H1 (cell line): Measurements from ENCODE around the gene MRPL42. TPM values are rescaled to one million over a fixed set of nuclear protein-coding genes. Genes with fewer than 3 reads are reported as not detected.

Experiments used
- CTCF ChIA-PET: fragments of 300-600 bp; sonication (Branson Sonifier 250); formaldehyde crosslinking; loops from one replicate; lab custom pipeline; 2021; ENCODE audit not compliant: partially characterized antibody; lab: Charles Lee
- POLR2A ChIA-PET: fragments of 300-600 bp; sonication (Branson Sonifier 250); formaldehyde crosslinking; loops from one replicate; lab custom pipeline; 2021; ENCODE audit warnings: inconsistent platforms; ENCODE audit not compliant: partially characterized antibody; lab: Charles Lee
- DNase-seq, 2 experiments: peaks; one replicate each; pipeline versions ENCODE4 v3.0.0 to v3.0.0-alpha.2; 2010 to 2022; ENCODE audit warnings: low spot score in 2 of 2, low read depth in 1 of 2, mixed read lengths in 1 of 2
- FAIRE-seq: peaks from 2 replicates; lab custom pipeline; 2011; peaks lifted over from hg19 to GRCh38; lab: Jason Lieb, UNC
- H2AFZ ChIP-seq: 2 replicates; pipeline ENCODE4 v1.8.1; 2012; ENCODE audit warnings: low read length, inconsistent platforms
- H2AK5ac ChIP-seq: 2 replicates; pipeline ENCODE4 v1.6.1; 2013; ENCODE audit warnings: low read depth, low read length
- H2BK120ac ChIP-seq: replicated peaks from 2 replicates; pipeline ENCODE3; 2013; ENCODE audit warnings: low read depth, low read length, inconsistent platforms
- H2BK12ac ChIP-seq: 2 replicates; pipeline ENCODE4 v1.6.1; 2013; ENCODE audit warnings: low read depth, low read length
- H2BK15ac ChIP-seq: 2 replicates; pipeline ENCODE4 v1.6.1; 2013; ENCODE audit warnings: low read length
- H2BK20ac ChIP-seq: 2 replicates; pipeline ENCODE4 v1.6.1; 2013; ENCODE audit warnings: low read length
- H2BK5ac ChIP-seq: 2 replicates; pipeline ENCODE4 v1.6.1; 2013; ENCODE audit warnings: low read depth, low read length
- H3K14ac ChIP-seq: 2 replicates; pipeline ENCODE4 v1.6.1; 2013; ENCODE audit warnings: inconsistent platforms; ENCODE audit not compliant: insufficient read length
- H3K18ac ChIP-seq: 2 replicates; pipeline ENCODE4 v1.6.1; 2013; ENCODE audit warnings: low read length; ENCODE audit errors: extremely low read depth
- H3K23ac ChIP-seq: 2 replicates; pipeline ENCODE4 v1.6.1; 2013; ENCODE audit warnings: inconsistent platforms; ENCODE audit not compliant: insufficient read length
- H3K23me2 ChIP-seq: 2 replicates; pipeline ENCODE4 v1.6.1; 2013; ENCODE audit warnings: low read depth, low read length
- H3K27ac ChIP-seq: 2 replicates; pipeline ENCODE4 v1.6.1; 2011; ENCODE audit warnings: low read depth, low read length, inconsistent platforms
- H3K27me3 ChIP-seq, 4 experiments: replicated peaks in 1 of 4; 1 replicate in 1 of 4; 2 replicates in 3 of 4; pipeline versions ENCODE4 v1.6.1 to v1.8.1; 2011 to 2013; ENCODE audit warnings: low read length in 3 of 4, mild to moderate bottlenecking in 3 of 4, inconsistent platforms in 2 of 4, mixed read lengths in 2 of 4, moderate library complexity in 1 of 4; ENCODE audit not compliant: control insufficient read depth in 3 of 4, insufficient read depth in 3 of 4; ENCODE audit errors: extremely low read depth in 1 of 4
- H3K36me3 ChIP-seq, 4 experiments: 2 replicates each; pipeline versions ENCODE4 v1.6.1 to v1.8.1; 2011 to 2013; ENCODE audit warnings: mild to moderate bottlenecking in 4 of 4, low read length in 3 of 4, moderate library complexity in 2 of 4, control low read depth in 1 of 4, inconsistent platforms in 1 of 4; ENCODE audit not compliant: insufficient read depth in 4 of 4, control insufficient read depth in 2 of 4
- H3K4ac ChIP-seq: replicated peaks from 2 replicates; pipeline ENCODE3; 2013; ENCODE audit warnings: low read length, low read depth, mixed read lengths, inconsistent platforms; ENCODE audit not compliant: insufficient read length
- H3K4me1 ChIP-seq, 4 experiments: replicated peaks in 1 of 4; 1 replicate in 1 of 4; 2 replicates in 3 of 4; pipeline versions ENCODE4 v1.6.1 to v1.8.1; 2011 to 2013; ENCODE audit warnings: low read length in 3 of 4, inconsistent platforms in 2 of 4, mixed read lengths in 1 of 4; ENCODE audit not compliant: insufficient read depth in 4 of 4, control insufficient read depth in 3 of 4
- H3K4me2 ChIP-seq, 2 experiments: 2 replicates each; pipeline versions ENCODE4 v1.6.1 to v1.8.1; 2011 to 2013; ENCODE audit warnings: low read depth in 2 of 2, low read length in 2 of 2, control low read depth in 1 of 2, inconsistent platforms in 1 of 2, mild to moderate bottlenecking in 1 of 2; ENCODE audit not compliant: insufficient read depth in 1 of 2
- H3K4me3 ChIP-seq, 4 experiments: fragments of 200-600, 300-600 bp in 1 of 4; sonication (generic), shearing (Covaris generic), sonication (Bioruptor Twin) in 1 of 4; 2 replicates each; pipeline versions ENCODE4 v1.5.1 to v1.8.1; 2011 to 2016; ENCODE audit warnings: low read length in 4 of 4, low read depth in 3 of 4, control low read depth in 2 of 4, inconsistent platforms in 2 of 4, mild to moderate bottlenecking in 2 of 4, mixed read lengths in 1 of 4, moderate library complexity in 1 of 4; ENCODE audit not compliant: insufficient read depth in 2 of 4; ENCODE audit errors: extremely low read depth in 1 of 4
- H3K56ac ChIP-seq: replicated peaks from 2 replicates; pipeline ENCODE3; 2013; ENCODE audit warnings: low read depth, mild to moderate bottlenecking, mixed read lengths, low read length, inconsistent platforms; ENCODE audit not compliant: insufficient read length
- H3K79me1 ChIP-seq: 2 replicates; pipeline ENCODE4 v1.6.1; 2013; ENCODE audit warnings: low read depth, low read length, control low read depth
- H3K79me2 ChIP-seq, 2 experiments: 2 replicates each; pipeline versions ENCODE4 v1.6.1 to v1.8.1; 2012 to 2013; ENCODE audit warnings: low read length in 2 of 2, mild to moderate bottlenecking in 2 of 2, inconsistent platforms in 1 of 2; ENCODE audit not compliant: insufficient read depth in 2 of 2, control insufficient read depth in 1 of 2
- H3K9ac ChIP-seq, 4 experiments: replicated peaks in 1 of 4; 1 replicate in 1 of 4; 2 replicates in 3 of 4; pipeline versions ENCODE4 v1.6.1 to v1.8.1; 2011 to 2013; ENCODE audit warnings: low read depth in 3 of 4, low read length in 3 of 4, control low read depth in 2 of 4, mild to moderate bottlenecking in 2 of 4, moderate library complexity in 2 of 4, inconsistent platforms in 1 of 4; ENCODE audit errors: extremely low read depth in 1 of 4
- H3K9me3 ChIP-seq, 2 experiments: 2 replicates each; pipeline versions ENCODE4 v1.6.1 to v1.8.1; 2012 to 2013; ENCODE audit warnings: mild to moderate bottlenecking in 2 of 2, moderate library complexity in 2 of 2, control low read depth in 1 of 2, inconsistent platforms in 1 of 2, low read depth in 1 of 2, low read length in 1 of 2, mixed read lengths in 1 of 2; ENCODE audit not compliant: insufficient read depth in 2 of 2
- H4K20me1 ChIP-seq, 2 experiments: replicated peaks in 1 of 2; 2 replicates each; pipeline versions ENCODE3 to v1.8.1; 2011 to 2013; ENCODE audit warnings: inconsistent platforms in 2 of 2, low read length in 2 of 2, mild to moderate bottlenecking in 1 of 2; ENCODE audit not compliant: insufficient read depth in 2 of 2, control insufficient read depth in 1 of 2
- H4K5ac ChIP-seq: 2 replicates; pipeline ENCODE4 v1.6.1; 2013; ENCODE audit warnings: low read length, low read depth, mixed read lengths, inconsistent platforms; ENCODE audit not compliant: insufficient read length
- H4K8ac ChIP-seq: 2 replicates; pipeline ENCODE4 v1.8.0; 2013; ENCODE audit warnings: mild to moderate bottlenecking, moderate library complexity, low read length, inconsistent platforms; ENCODE audit not compliant: insufficient read depth; ENCODE audit errors: extremely low read depth
- H4K91ac ChIP-seq: replicated peaks from 2 replicates; pipeline ENCODE3; 2013; ENCODE audit warnings: low read length, mixed read lengths, inconsistent platforms; ENCODE audit not compliant: insufficient read length
- CHD2 ChIP-seq: IDR thresholded peaks from 2 replicates; pipeline ENCODE4 v1.6.1; 2012; ENCODE audit warnings: low read length, improper control_type of control experiment
- CREB1 ChIP-seq: IDR thresholded peaks from 2 replicates; pipeline ENCODE4 v1.6.1; 2012; ENCODE audit warnings: inconsistent platforms
- CTBP2 ChIP-seq: IDR thresholded peaks from 2 replicates; pipeline ENCODE4 v1.7.0; 2011; ENCODE audit warnings: borderline replicate concordance, mild to moderate bottlenecking, moderate library complexity, mixed read lengths, low read length; ENCODE audit not compliant: insufficient read depth, insufficient read length
- EGR1 ChIP-seq: IDR thresholded peaks from 2 replicates; pipeline ENCODE4 v1.6.1; 2011; ENCODE audit warnings: low read depth, low read length, borderline replicate concordance
- HDAC2 ChIP-seq, 2 experiments: fragments of 300-600 bp in 1 of 2; sonication (generic) in 1 of 2; IDR thresholded peaks; 2 replicates each; pipeline ENCODE4 v1.6.1; 2011 to 2012; ENCODE audit warnings: low read depth in 2 of 2, low read length in 2 of 2, mild to moderate bottlenecking in 2 of 2, moderate library complexity in 2 of 2, borderline replicate concordance in 1 of 2, inconsistent platforms in 1 of 2
- HDAC6 ChIP-seq: IDR thresholded peaks from one replicate; pipeline ENCODE4 v1.7.1; 2012; ENCODE audit warnings: low read depth, mild to moderate bottlenecking, inconsistent platforms, low read length, moderate library complexity
- JUN ChIP-seq: IDR thresholded peaks from 2 replicates; pipeline ENCODE4 v1.6.1; 2011; ENCODE audit warnings: low read depth, mild to moderate bottlenecking, improper control_type of control experiment, low read length
- JUND ChIP-seq: IDR thresholded peaks from 2 replicates; pipeline ENCODE4 v1.6.1; 2011; ENCODE audit warnings: mild to moderate bottlenecking, improper control_type of control experiment, low read length
- KDM1A ChIP-seq: fragments of 200-600, 300-600 bp; sonication (generic); IDR thresholded peaks from 2 replicates; pipeline ENCODE4 v1.7.1; 2016; ENCODE audit warnings: mild to moderate bottlenecking, low read length, borderline replicate concordance
- TEAD4 ChIP-seq: IDR thresholded peaks from 2 replicates; pipeline ENCODE4 v1.6.1; 2012; ENCODE audit warnings: low read depth, low read length, inconsistent platforms, mixed read lengths
- WGBS, 2 experiments: shearing (Covaris generic) in 1 of 2; methylation state at CpG; one replicate each; pipeline versions ENCODE4 v1.1.6 to v1.1.7; 2013 to 2015; ENCODE audit warnings: low lambda C conversion rate in 2 of 2, mixed read lengths in 2 of 2, inconsistent platforms in 1 of 2, low coverage in 1 of 2, missing lambda C conversion rate in 1 of 2; ENCODE audit not compliant: insufficient replicate concordance in 2 of 2, insufficient coverage in 1 of 2, insufficient read length in 1 of 2; ENCODE audit errors: extremely low coverage in 1 of 2, missing lambda C conversion rate in 1 of 2; 5-methylcytosine and 5-hydroxymethylcytosine counted together
- polyA plus RNA-seq, 7 experiments: library from polyadenylated mRNA; depleted of rRNA in 3 of 7; stranded (reverse) in 5 of 7; unstranded in 2 of 7; fragments of >200 nt in 5 of 7; fragments of 200-250 nt in 2 of 7; gene quantifications; 1 replicate in 5 of 7; 2 replicates in 1 of 7; 4 replicates in 1 of 7; pipeline versions ENCODE4 v1.2.1 to v1.2.3, GENCODE V29; 2011 to 2013; ENCODE audit warnings: missing spikeins in 2 of 7, mixed read lengths in 2 of 7
- total RNA-seq: library from RNA; stranded (reverse); fragmentation: NEBNext Ultra II Directional; extraction: Animal tissue kit (Norgen Biotek cat#: 25700); gene quantifications from 2 replicates; pipeline ENCODE4 v1.2.1, GENCODE V29; 2021

MRPL42 gene
- total and polyA plus RNA-seq, 2 of the 8 experiments (the other 6 are each of a cell fraction or from before 2014, with no cell fraction given): 110 to 176 TPM

GRCh38 chr12:93483151-93483807, 16.0 kb downstream of the MRPL42 start:
- CTCF ChIA-PET: interaction anchor here (0.5 to 1.9 kb wide), 4 partner anchors 13 to 598 kb away, joined by 3 to 6 read pairs (median 4); partner anchors contain the start of gene MRPL42
- TF ChIP-seq JUN: no peak
- TF ChIP-seq CREB1: no peak
- no peak for TF ChIP-seq KDM1A
- no peak for TF ChIP-seq HDAC6
- TF ChIP-seq CTBP2: no peak
- no peak for TF ChIP-seq CHD2
- TF ChIP-seq EGR1: no peak
- TF ChIP-seq HDAC2 (IDR thresholded peaks at IDR 0.05; ENCODE audit: borderline replicate concordance in 1 of 2, low read depth in 2 of 2, low read length in 2 of 2): no peak
- no peak for TF ChIP-seq TEAD4
- no peak for TF ChIP-seq JUND

More at GRCh38 chr12:93483151-93483807, 16.0 kb downstream of the MRPL42 start:
- Histone ChIP-seq H2BK12ac (no peak overlapping the region), H2BK120ac (no peak overlapping the region), H3K4me2 (no peak overlapping the region), H3K4me3 (no peak overlapping the region), H2BK5ac (no peak overlapping the region), H4K91ac (no peak overlapping the region), H3K4ac (no peak overlapping the region), H4K20me1 (peaks cover 5 to 16% of the 10 kb centered on the region in 2 experiments), H3K56ac (no peak overlapping the region), H3K79me2 (peaks cover 0 to 14% of the 10 kb centered on the region in 2 experiments; a peak in 2 of 4 replicates), H2BK20ac (no peak overlapping the region), H3K14ac (no peak overlapping the region), H3K23ac (no peak overlapping the region), H3K4me1 (no peaks in the 10 kb centered on the region), H3K27me3 (no peaks in the 10 kb centered on the region), H4K5ac (no peak overlapping the region), H3K9me3 (no peaks in the 10 kb centered on the region), H3K18ac (no peak overlapping the region), H2AK5ac (no peak overlapping the region), H3K9ac (no peak overlapping the region), H3K36me3 (peaks cover 33 to 85% (median 59%) of the 10 kb centered on the region in 4 experiments), H2BK15ac (no peak overlapping the region), H3K23me2 (peaks cover 3% of the 10 kb centered on the region; the same call in 1 of the 2 replicates), H3K79me1 (0 out of 2 replicates have a peak, but pooled peaks cover 3% of the 10 kb centered on the region), H3K27ac (no peak overlapping the region), H2AFZ (no peak overlapping the region), H4K8ac (no peak overlapping the region)
- POLR2A ChIA-PET: interaction anchor here (1.2 to 3.4 kb wide), 2 partner anchors 12 to 13 kb away, joined by 4 to 12 read pairs; no protein-coding TSS in a partner anchor
- FAIRE-seq: no peak
- no peak for DNase-seq
- 90% methylated on average over 4 of the region's 4 CpGs; no CpG with 5 or more reads in 1 of the 2 experiments for WGBS, 2 experiments
